Ureter (tissue), 1 donor: Measurements from ENCODE around the gene PRR18. TPM values are rescaled to one million over a fixed set of nuclear protein-coding genes. Genes with fewer than 3 reads are reported as not detected.
A peak's percentile ranks its signal among the peaks of the same experiment; 100 is the strongest.
"Not testable (repeated sequence)": the region's sequence is repeated elsewhere in the genome, so short reads cannot be mapped to it uniquely, and the experiment has no call there.

Experiments
- DNase-seq: peaks from one replicate; pipeline ENCODE4 v3.0.0-alpha.2; 2020; ENCODE audit warnings: low spot score
- total RNA-seq: library from RNA; stranded (reverse); gene quantifications from one replicate; pipeline ENCODE4 v1.2.4, GENCODE V29; 2023
- donor health status: DM: yes; HTN: yes; CAD: no.

The PRR18 gene
- total RNA-seq = 0.23 TPM

- DNase-seq = no peak
Observed at GRCh38 chr6:166308033-166308768, at the start of gene PRR18. Gene PRR18, minus strand, starts transcription at chr6:166308392. Its CDS starts 250 bp downstream, at chr6:166308142.

- DNase-seq = no peak
Observed at GRCh38 chr6:166355552-166355951, 47.4 kb upstream of the PRR18 start.

- DNase-seq = no peak
Observed at GRCh38 chr6:166354965-166355364, 46.8 kb upstream of the PRR18 start.

GRCh38 chr6:166354143-166354542 is 46.0 kb upstream of the PRR18 start:
- DNase-seq = no peak

GRCh38 chr6:166353507-166353906 is 45.3 kb upstream of the PRR18 start:
- DNase-seq = no peak

GRCh38 chr6:166352923-166353322 is 44.7 kb upstream of the PRR18 start:
- DNase-seq = no peak

- DNase-seq = no peak
Observed at GRCh38 chr6:166351715-166352285, 43.6 kb upstream of the PRR18 start.

- no peak for DNase-seq
Observed at GRCh38 chr6:166348305-166348949, 40.2 kb upstream of the PRR18 start.

- no peak for DNase-seq
Observed at GRCh38 chr6:166346965-166347364, 38.8 kb upstream of the PRR18 start.

GRCh38 chr6:166346449-166346848 is 38.3 kb upstream of the PRR18 start:
- no peak for DNase-seq

- not testable (repeated sequence) for DNase-seq
Observed at GRCh38 chr6:166345672-166346071, 37.5 kb upstream of the PRR18 start.

- not testable (repeated sequence) for DNase-seq
Observed at GRCh38 chr6:166344921-166345320, 36.7 kb upstream of the PRR18 start.

- no peak for DNase-seq
Observed at GRCh38 chr6:166344240-166344639, 36.0 kb upstream of the PRR18 start.

- no peak for DNase-seq
Observed at GRCh38 chr6:166343150-166343487, 34.9 kb upstream of the PRR18 start.

- peak; percentile 87 for DNase-seq
Observed at GRCh38 chr6:166342349-166343149, 34.4 kb upstream of the PRR18 start, which contains the start of gene SFT2D1. Gene SFT2D1, minus strand, starts transcription at chr6:166342545. Its CDS starts 64 bp downstream, at chr6:166342481.

GRCh38 chr6:166341977-166342348 is 33.8 kb upstream of the PRR18 start:
- no peak for DNase-seq

GRCh38 chr6:166341464-166341863 is 33.3 kb upstream of the PRR18 start:
- no peak for DNase-seq

- no peak for DNase-seq
Observed at GRCh38 chr6:166338854-166339253, 30.7 kb upstream of the PRR18 start.

GRCh38 chr6:166336847-166337246 is 28.7 kb upstream of the PRR18 start:
- DNase-seq = no peak

GRCh38 chr6:166335378-166336302 is 27.4 kb upstream of the PRR18 start:
- DNase-seq = no peak

GRCh38 chr6:166334878-166335277 is 26.7 kb upstream of the PRR18 start:
- no peak for DNase-seq
